ENCODE results near the gene C1orf232.

The C1orf232 gene

GRCh38 chr1:26169198-26169554 is 413 bp upstream of the C1orf232 start:
- no peak for TF ChIP-seq CTCF (IDR thresholded peaks at IDR 0.05; ENCODE audit: low read length, missing control alignments)
- H3K4me3 ChIP-seq (replicated peaks; ENCODE audit: low read depth, low read length) = peak overlapping the region; percentile 83
- DNase-seq (ENCODE audit: low read depth) = no peak

- no peak for DNase-seq (ENCODE audit: low read depth)
- H3K4me3 ChIP-seq (replicated peaks; ENCODE audit: low read depth, low read length) = no peak overlapping the region
- no peak for TF ChIP-seq CTCF (IDR thresholded peaks at IDR 0.05; ENCODE audit: low read length, missing control alignments)
Measured at GRCh38 chr1:26166719-26167281, 2.0 kb downstream of the C1orf232 start.

- TF ChIP-seq CTCF (IDR thresholded peaks at IDR 0.05; ENCODE audit: low read length, missing control alignments) = no peak
- no peak overlapping the region for H3K4me3 ChIP-seq (replicated peaks; ENCODE audit: low read depth, low read length)
- no peak for DNase-seq (ENCODE audit: low read depth)
Measured at GRCh38 chr1:26164861-26165842, 3.6 kb downstream of the C1orf232 start.

GRCh38 chr1:26164036-26164860 is 4.5 kb downstream of the C1orf232 start:
- peak; percentile 33 for DNase-seq (ENCODE audit: low read depth)
- no peak for TF ChIP-seq CTCF (IDR thresholded peaks at IDR 0.05; ENCODE audit: low read length, missing control alignments)
- H3K4me3 ChIP-seq (replicated peaks; ENCODE audit: low read depth, low read length) = peak overlapping the region; percentile 36

GRCh38 chr1:26163684-26164035 is 5.1 kb downstream of the C1orf232 start:
- TF ChIP-seq CTCF (IDR thresholded peaks at IDR 0.05; ENCODE audit: low read length, missing control alignments) = no peak
- no peak overlapping the region for H3K4me3 ChIP-seq (replicated peaks; ENCODE audit: low read depth, low read length)
- DNase-seq (ENCODE audit: low read depth) = no peak

- no peak for TF ChIP-seq CTCF (IDR thresholded peaks at IDR 0.05; ENCODE audit: low read length, missing control alignments)
- no peak for DNase-seq (ENCODE audit: low read depth)
- H3K4me3 ChIP-seq (replicated peaks; ENCODE audit: low read depth, low read length) = peak overlapping the region; percentile 35
Measured at GRCh38 chr1:26162220-26162709, 6.5 kb downstream of the C1orf232 start.

Measured in fibroblast of pulmonary artery (primary cell).